Measurements from ENCODE around the gene FOXD4. TPM values are rescaled to one million over a fixed set of nuclear protein-coding genes. Genes with fewer than 3 reads are reported as not detected.
"Not testable (repeated sequence)": the region's sequence is repeated elsewhere in the genome, so short reads cannot be mapped to it uniquely, and the experiment has no call there.

FOXD4 gene
- total and polyA plus RNA-seq, 2 of the 8 experiments (the other 6 are each of a cell fraction or from before 2014, with no cell fraction given), result 0.03 TPM; not detected in 1

DNA sequence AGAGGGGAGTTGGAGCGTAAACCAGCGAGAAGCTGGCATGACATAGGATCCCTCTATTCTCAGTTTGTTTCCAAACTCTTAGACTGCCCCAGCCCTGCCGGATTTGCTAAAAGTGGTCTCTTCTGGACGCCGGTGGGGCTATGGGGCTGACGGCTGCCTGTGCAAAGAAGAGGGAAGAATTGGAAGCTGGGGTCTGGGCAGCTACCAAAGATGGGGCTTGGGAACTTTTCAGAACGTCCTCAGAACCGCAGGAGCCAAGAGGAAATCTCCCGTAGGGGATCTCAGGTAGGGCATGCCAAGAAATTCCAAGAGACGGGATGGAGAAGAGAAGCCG is 3.1 kb downstream of the FOXD4 start:
- POLR2A ChIA-PET (ENCODE audit: partially characterized antibody); H2BK20ac ChIP-seq (ENCODE audit: low read length); H2BK120ac ChIP-seq (replicated peaks; ENCODE audit: low read depth, low read length); H3K56ac ChIP-seq (replicated peaks; ENCODE audit: insufficient read length, low read depth, low read length); H2BK15ac ChIP-seq (ENCODE audit: low read length); H4K5ac ChIP-seq (ENCODE audit: insufficient read length, low read depth, low read length); CTCF ChIA-PET (ENCODE audit: partially characterized antibody); H3K18ac ChIP-seq (ENCODE audit: extremely low read depth, low read length); H4K8ac ChIP-seq (ENCODE audit: extremely low read depth, insufficient read depth, low read length); H2AK5ac ChIP-seq (ENCODE audit: low read depth, low read length); H4K20me1 ChIP-seq (replicated peaks in 1 of 2; ENCODE audit: control insufficient read depth in 1 of 2, insufficient read depth in 2 of 2, low read length in 2 of 2); DNase-seq (ENCODE audit: low read depth in 1 of 2, low spot score in 2 of 2); H3K9me3 ChIP-seq (ENCODE audit: insufficient read depth in 2 of 2, low read depth in 1 of 2, low read length in 1 of 2); H3K27ac ChIP-seq (ENCODE audit: low read depth, low read length); FAIRE-seq; H3K23ac ChIP-seq (ENCODE audit: insufficient read length); H2BK12ac ChIP-seq (ENCODE audit: low read depth, low read length); H2AFZ ChIP-seq (ENCODE audit: low read length); H3K79me2 ChIP-seq (ENCODE audit: control insufficient read depth in 1 of 2, insufficient read depth in 2 of 2, low read length in 2 of 2); H3K9ac ChIP-seq (replicated peaks in 1 of 4; ENCODE audit: extremely low read depth in 1 of 4, low read depth in 3 of 4, low read length in 3 of 4); H3K36me3 ChIP-seq (ENCODE audit: control insufficient read depth in 2 of 4, insufficient read depth in 4 of 4, low read length in 3 of 4); H3K23me2 ChIP-seq (ENCODE audit: low read depth, low read length); H3K79me1 ChIP-seq (ENCODE audit: low read depth, low read length); H4K91ac ChIP-seq (replicated peaks; ENCODE audit: insufficient read length, low read length); H3K14ac ChIP-seq (ENCODE audit: insufficient read length); H3K4me1 ChIP-seq (replicated peaks in 1 of 4; ENCODE audit: control insufficient read depth in 3 of 4, insufficient read depth in 4 of 4, low read length in 3 of 4); H3K4ac ChIP-seq (replicated peaks; ENCODE audit: insufficient read length, low read depth, low read length); H2BK5ac ChIP-seq (ENCODE audit: low read depth, low read length): not testable (repeated sequence)
- H3K4me2 ChIP-seq (ENCODE audit: insufficient read depth in 1 of 2, low read depth in 2 of 2, low read length in 2 of 2), result peak overlapping the region; percentile 70 to 73; a peak in 3 of 4 replicates
- 0% methylated on average over 7 of the region's 11 CpGs; no CpG with 5 or more reads in 1 of the 2 experiments for WGBS, 2 experiments (ENCODE audit: extremely low coverage in 1 of 2, insufficient coverage in 1 of 2, insufficient read length in 1 of 2, insufficient replicate concordance in 2 of 2, low coverage in 1 of 2, low lambda C conversion rate in 2 of 2, missing lambda C conversion rate in 1 of 2)
- peaks cover 35 to 65% (median 50%) of the 10 kb centered on the region in 4 experiments; a peak in 6 of 7 replicates for H3K27me3 ChIP-seq (replicated peaks in 1 of 4; ENCODE audit: control insufficient read depth in 3 of 4, extremely low read depth in 1 of 4, insufficient read depth in 3 of 4, low read length in 3 of 4)
- TF ChIP-seq RNF2 (IDR thresholded peaks at IDR 0.05; ENCODE audit: borderline replicate concordance, low read depth, low read length, missing control alignments, poor library complexity, severe bottlenecking), result peak; percentile 36
- peak overlapping the region in 1 of 4 experiments; percentile 54; a peak in 1 of 8 replicates for H3K4me3 ChIP-seq (ENCODE audit: extremely low read depth in 1 of 4, insufficient read depth in 2 of 4, low read depth in 3 of 4, low read length in 4 of 4)

Measured in H1 (cell line).